ENCODE measurements around the gene NTHL1. TPM values are rescaled to one million over a fixed set of nuclear protein-coding genes. Genes with fewer than 3 reads are reported as not detected.

Gene NTHL1
- total and polyA plus RNA-seq, 2 of the 13 experiments (the other 11 are each of a cell fraction or from before 2014, with no cell fraction given): 47.5 to 64.9 TPM

- TF ChIP-seq IKZF4 (CRISPR knock-in tag; IDR thresholded peaks at IDR 0.05; ENCODE audit: borderline replicate concordance, low read depth, not compliant biosample characterization): no peak
- TF ChIP-seq NBN (conservative IDR thresholded peaks at IDR 0.05): no peak
- TF ChIP-seq ZBTB38 (CRISPR knock-in tag; IDR thresholded peaks at IDR 0.05): no peak
- no peak for TF ChIP-seq ZNF678 (CRISPR knock-in tag; IDR thresholded peaks at IDR 0.05)
- TF ChIP-seq ZBTB4 (CRISPR knock-in tag; IDR thresholded peaks at IDR 0.05; ENCODE audit: borderline replicate concordance): no peak
- TF ChIP-seq CBX5 (CRISPR knock-in tag; IDR thresholded peaks at IDR 0.05; ENCODE audit: borderline replicate concordance): no peak
- TF ChIP-seq CEBPG (CRISPR knock-in tag; IDR thresholded peaks at IDR 0.05): no peak
- TF ChIP-seq ZNF280D (CRISPR knock-in tag; IDR thresholded peaks at IDR 0.05): no peak
- TF ChIP-seq ETV5 (CRISPR knock-in tag; IDR thresholded peaks at IDR 0.05; ENCODE audit: borderline replicate concordance): peak; percentile 30; the same call in 1 of the 2 replicates
- TF ChIP-seq, protein P1, sequence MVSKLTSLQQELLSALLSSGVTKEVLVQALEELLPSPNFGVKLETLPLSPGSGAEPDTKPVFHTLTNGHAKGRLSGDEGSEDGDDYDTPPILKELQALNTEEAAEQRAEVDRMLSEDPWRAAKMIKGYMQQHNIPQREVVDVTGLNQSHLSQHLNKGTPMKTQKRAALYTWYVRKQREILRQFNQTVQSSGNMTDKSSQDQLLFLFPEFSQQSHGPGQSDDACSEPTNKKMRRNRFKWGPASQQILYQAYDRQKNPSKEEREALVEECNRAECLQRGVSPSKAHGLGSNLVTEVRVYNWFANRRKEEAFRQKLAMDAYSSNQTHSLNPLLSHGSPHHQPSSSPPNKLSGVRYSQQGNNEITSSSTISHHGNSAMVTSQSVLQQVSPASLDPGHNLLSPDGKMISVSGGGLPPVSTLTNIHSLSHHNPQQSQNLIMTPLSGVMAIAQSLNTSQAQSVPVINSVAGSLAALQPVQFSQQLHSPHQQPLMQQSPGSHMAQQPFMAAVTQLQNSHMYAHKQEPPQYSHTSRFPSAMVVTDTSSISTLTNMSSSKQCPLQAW (CRISPR knock-in tag; IDR thresholded peaks at IDR 0.05): peak; percentile 44; the same call in 1 of the 2 replicates
- no peak for TF ChIP-seq ZNF10 (CRISPR knock-in tag; IDR thresholded peaks at IDR 0.05; ENCODE audit: borderline replicate concordance, low read depth)
- no peak for TF ChIP-seq JARID2 (CRISPR knock-in tag; IDR thresholded peaks at IDR 0.05; ENCODE audit: insufficient replicate concordance)
- TF ChIP-seq ZNF615 (CRISPR knock-in tag; IDR thresholded peaks at IDR 0.05; ENCODE audit: borderline replicate concordance): no peak
- TF ChIP-seq SKI (IDR thresholded peaks at IDR 0.05; ENCODE audit: partially characterized antibody): no peak
- no peak for TF ChIP-seq TBX3 (IDR thresholded peaks at IDR 0.05; ENCODE audit: borderline replicate concordance)
- peak; percentile 19 for TF ChIP-seq HNRNPLL (IDR thresholded peaks at IDR 0.05; ENCODE audit: low read depth, low read length, poor library complexity, severe bottlenecking)
- no peak for TF ChIP-seq PLRG1 (conservative IDR thresholded peaks at IDR 0.05)
- no peak for TF ChIP-seq MIER2 (CRISPR knock-in tag; IDR thresholded peaks at IDR 0.05)
- peak; percentile 66; the same call in 1 of the 2 replicates for TF ChIP-seq ATF2 (CRISPR knock-in tag; IDR thresholded peaks at IDR 0.05)
- no peak for TF ChIP-seq ZNF33A (CRISPR knock-in tag; IDR thresholded peaks at IDR 0.05; ENCODE audit: borderline replicate concordance)
These were observed 57.1 kb downstream of the NTHL1 start (continued) for GRCh38 chr16:1990351-1991134.
